Activated naive CD4-positive, alpha-beta T cell treated with anti-CD3 and anti-CD28 coated beads for 36 hours (primary cell): Measurements from ENCODE around the gene CPSF7. TPM values are rescaled to one million over a fixed set of nuclear protein-coding genes. Genes with fewer than 3 reads are reported as not detected.
A peak's percentile ranks its signal among the peaks of the same experiment; 100 is the strongest.

Experiments used
- CTCF ChIA-PET: fragments of 350-600 bp; sonication (Branson Sonifier 250); formaldehyde crosslinking; loops from one replicate; lab custom pipeline; 2021; ENCODE audit warnings: antibody characterized with exemption; lab: Charles Lee
- DNase-seq: peaks from one replicate; pipeline ENCODE4 v3.0.0-alpha.2; 2020
- H3K27ac Mint-ChIP-seq: one replicate; pipeline ENCODE4 v1.8.0; 2021; ENCODE audit warnings: mild to moderate bottlenecking, mixed read lengths
- H3K27me3 Mint-ChIP-seq: one replicate; pipeline ENCODE4 v1.8.0; 2021; ENCODE audit warnings: low read depth, mixed read lengths
- H3K36me3 Mint-ChIP-seq: one replicate; pipeline ENCODE4 v1.8.0; 2021; ENCODE audit warnings: low read depth, mixed read lengths
- H3K4me1 Mint-ChIP-seq: one replicate; pipeline ENCODE4 v1.8.0; 2021; ENCODE audit warnings: low read depth, mixed read lengths
- H3K4me3 Mint-ChIP-seq: one replicate; pipeline ENCODE4 v1.8.0; 2021; ENCODE audit warnings: mild to moderate bottlenecking, moderate library complexity, mixed read lengths
- H3K9me3 Mint-ChIP-seq: one replicate; pipeline ENCODE4 v1.8.0; 2021; ENCODE audit warnings: mixed read lengths
- intact Hi-C: fragments of 100-400 bp; cut with micrococcal nuclease; formaldehyde crosslinking; loops from one replicate; pipeline ENCODE4 v1.15.1; 2023
- total RNA-seq, 2 experiments: library from RNA; stranded (reverse); gene quantifications; one replicate each; pipeline ENCODE4 v1.2.3, GENCODE V29; 2021

CPSF7 gene
- total RNA-seq, 2 experiments from 2014 or later: 106 to 108 TPM

DNA sequence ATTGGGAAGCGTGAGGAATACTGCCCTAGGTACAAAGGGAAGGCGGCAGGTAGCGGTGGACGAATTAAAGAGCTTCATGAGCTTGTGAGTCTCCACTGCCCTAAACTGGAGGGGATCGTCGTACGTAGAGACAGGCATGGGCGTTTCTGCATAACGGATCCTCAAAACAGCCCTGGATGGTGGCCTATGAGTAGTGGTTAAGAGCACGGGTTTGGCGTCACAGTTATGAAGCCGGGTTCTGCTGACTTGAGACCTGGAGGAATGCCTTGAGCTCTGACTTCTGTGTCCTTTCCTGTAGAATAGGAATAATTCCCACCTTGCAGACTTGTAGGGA lies 67.3 kb downstream of the CPSF7 start:
- intact Hi-C loops: loop anchor here (1.0 to 10.0 kb wide), 5 partner anchors 29 to 1608 kb away; partner anchors contain the start of genes CCDC86, DDB1, SDHAF2 and STX3
- CTCF ChIA-PET: interaction anchor here (0.8 to 7.3 kb wide), 8 partner anchors 8 to 108 kb away, joined by 3 to 60 read pairs (median 6); partner anchors contain the start of gene TMEM216
- peak; percentile 48 for DNase-seq
- Mint-ChIP-seq H3K27ac (peak overlapping the region; percentile 96), H3K27me3 (no peaks in the 10 kb centered on the region), H3K4me1 (peaks cover 40% of the 10 kb centered on the region), H3K9me3 (no peaks in the 10 kb centered on the region), H3K4me3 (peak overlapping the region; percentile 100), H3K36me3 (peaks cover 18% of the 10 kb centered on the region)

DNA sequence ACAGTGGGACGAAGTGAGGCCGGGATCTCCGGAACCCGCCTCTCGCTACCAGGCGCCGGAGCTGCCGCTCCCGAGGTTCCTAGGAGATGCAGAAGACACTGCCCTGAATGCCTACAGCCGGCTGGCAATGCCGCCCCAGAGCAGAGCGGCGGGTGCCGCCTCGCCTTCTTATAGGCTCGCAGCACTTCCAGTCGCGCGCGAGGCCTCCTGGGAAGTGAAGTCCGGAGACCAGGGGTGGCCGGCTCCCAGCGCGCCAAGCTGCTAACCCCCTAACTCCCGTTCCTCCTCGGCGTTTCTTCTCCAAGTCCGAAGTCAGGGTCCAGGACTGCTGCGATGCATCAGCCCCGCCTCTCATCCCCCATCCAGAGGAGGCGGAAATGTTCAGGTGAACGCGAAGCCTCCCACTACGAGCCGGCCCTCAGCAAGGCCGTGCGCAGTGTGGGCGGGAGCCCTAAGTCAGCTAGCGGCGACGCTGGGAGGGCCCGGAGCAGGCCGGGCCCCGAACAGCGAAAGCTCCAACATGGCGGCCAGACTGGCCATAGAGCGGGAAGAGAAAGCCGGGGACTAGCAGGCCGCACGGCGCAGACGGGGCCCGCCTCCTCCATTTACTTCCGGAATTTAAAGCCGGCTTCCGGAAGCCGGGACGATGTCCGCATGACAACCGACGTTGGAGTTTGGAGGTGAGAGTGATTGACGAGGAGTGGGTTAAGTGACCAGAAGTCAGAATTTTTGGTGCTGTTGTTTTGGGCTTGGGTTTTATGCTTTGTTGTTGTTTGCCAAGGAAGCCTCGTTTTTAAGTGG lies 67.8 kb downstream of the CPSF7 start, which contains the start of the genes CYB561A3 and TMEM138:
TSS of gene CYB561A3 (minus strand) at position 142 of the 801 bp plus-strand sequence. CDS start 5,169 bp downstream, outside the sequence.
TSS of gene TMEM138 (plus strand) at position 634 of the 801 bp plus-strand sequence. CDS start 2,017 bp downstream, outside the sequence.
- peaks cover 42% of the 10 kb centered on the region for H3K4me1 Mint-ChIP-seq

DNA sequence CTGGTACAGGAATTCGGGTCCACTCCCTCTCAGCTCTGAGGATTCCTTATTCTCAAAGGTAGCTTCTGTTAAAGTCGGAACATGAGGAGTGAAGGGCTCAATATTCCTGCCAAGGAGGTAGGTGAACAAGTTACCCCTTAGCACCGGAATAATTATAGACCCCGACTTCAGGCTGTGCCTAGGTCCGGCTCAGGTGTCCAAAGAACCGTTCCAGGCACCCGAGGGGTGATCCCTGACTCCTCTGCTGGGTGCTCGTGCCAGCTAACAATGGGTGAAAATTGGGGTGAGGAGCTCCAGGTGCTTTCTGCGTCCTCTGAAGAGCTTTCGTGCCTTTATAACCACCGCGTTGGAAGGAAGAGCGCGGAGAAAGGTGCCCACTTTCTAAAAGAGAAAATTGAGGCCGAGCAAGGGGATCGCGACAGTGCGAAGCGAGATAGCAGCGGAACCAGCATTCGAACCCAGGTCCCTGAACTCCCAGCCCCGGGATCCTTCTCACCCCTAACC lies 68.5 kb downstream of the CPSF7 start:
- Mint-ChIP-seq H3K27ac (peak overlapping the region; percentile 96), H3K4me1 (peaks cover 45% of the 10 kb centered on the region), H3K36me3 (peaks cover 15% of the 10 kb centered on the region), H3K27me3 (no peaks in the 10 kb centered on the region), H3K4me3 (peak overlapping the region; percentile 100), H3K9me3 (no peaks in the 10 kb centered on the region)
- CTCF ChIA-PET: interaction anchor here (0.5 to 7.3 kb wide), 7 partner anchors 10 to 260 kb away, joined by 3 to 60 read pairs (median 10); partner anchors contain the start of gene TMEM216
- intact Hi-C loops: loop anchor here (1.0 to 10.0 kb wide), 3 partner anchors 455 to 1606 kb away; partner anchors contain the start of genes CCDC86, PRPF19 and STX3
- DNase-seq: no peak

More for the DNA sequence above, 67.8 kb downstream of the CPSF7 start, which contains the start of the genes CYB561A3 and TMEM138:
- H3K9me3 Mint-ChIP-seq: no peaks in the 10 kb centered on the region
- CTCF ChIA-PET: interaction anchor here (0.5 to 7.3 kb wide), 10 partner anchors 9 to 260 kb away, joined by 3 to 60 read pairs (median 3); partner anchors contain the start of gene TMEM216
- H3K27me3 Mint-ChIP-seq: no peaks in the 10 kb centered on the region
- intact Hi-C loops: loop anchor here (1.0 to 10.0 kb wide), 6 partner anchors 29 to 1607 kb away; partner anchors contain the start of genes CCDC86, DDB1, PRPF19 and SDHAF2
- H3K4me3 Mint-ChIP-seq: peak within 1 kb of the TSS; percentile 100
- peaks cover 16% of the 10 kb centered on the region for H3K36me3 Mint-ChIP-seq
- peak; percentile 94 for DNase-seq
- peak within 1 kb of the TSS; percentile 96 for H3K27ac Mint-ChIP-seq

DNA sequence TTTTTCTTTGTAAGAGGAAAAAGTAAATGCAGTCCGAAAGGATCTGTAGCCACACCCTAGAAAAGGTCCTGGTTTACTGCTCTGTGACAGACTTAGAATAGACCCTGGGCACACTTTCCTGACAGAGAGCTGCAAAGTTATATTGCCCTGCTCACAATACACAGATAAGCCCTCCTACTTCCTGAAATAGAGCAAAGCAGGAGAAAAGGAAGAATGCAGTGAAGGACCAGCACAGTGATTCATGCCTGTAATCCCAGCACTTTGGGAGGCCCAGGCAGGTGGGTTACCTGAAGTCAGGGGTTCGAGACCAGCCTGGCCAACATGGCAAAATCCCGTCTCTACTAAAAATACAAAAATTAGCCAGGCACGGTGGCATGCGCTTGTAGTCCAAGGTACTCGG lies 70.3 kb downstream of the CPSF7 start:
- no peak overlapping the region for H3K27ac Mint-ChIP-seq

DNA sequence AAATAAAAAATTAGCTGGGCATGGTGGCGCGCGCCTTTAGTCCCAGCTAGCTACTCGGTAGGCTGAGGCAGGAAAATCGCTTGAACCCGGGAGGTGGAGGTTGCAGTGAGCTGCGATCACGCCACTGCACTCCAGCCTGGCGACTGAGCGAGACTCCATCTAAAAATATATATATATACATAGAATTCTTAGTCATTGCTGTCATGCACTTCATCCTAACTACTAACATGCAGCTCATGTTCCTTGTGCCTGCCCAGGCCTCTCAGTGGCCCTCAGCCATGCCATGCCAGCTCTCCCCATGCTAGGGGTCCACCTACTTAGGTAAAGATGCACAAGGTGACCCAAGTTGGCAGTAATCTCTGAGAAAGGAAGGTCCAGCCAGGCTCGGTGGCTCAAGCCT lies 71.2 kb downstream of the CPSF7 start:
- intact Hi-C loops: no loop called here
- Mint-ChIP-seq H3K9me3 (no peaks in the 10 kb centered on the region), H3K4me1 (peaks cover 41% of the 10 kb centered on the region), H3K36me3 (peaks cover 12% of the 10 kb centered on the region), H3K27me3 (no peaks in the 10 kb centered on the region), H3K4me3 (no peak overlapping the region), H3K27ac (no peak overlapping the region)
- DNase-seq: no peak
- CTCF ChIA-PET: interaction anchor here (1.0 to 7.3 kb wide), 4 partner anchors 22 to 76 kb away, joined by 3 to 60 read pairs (median 24); partner anchors contain the start of gene TMEM216

More for the DNA sequence above, 70.3 kb downstream of the CPSF7 start:
- H3K4me1 Mint-ChIP-seq: peaks cover 45% of the 10 kb centered on the region
- intact Hi-C loops: no loop called here
- no peaks in the 10 kb centered on the region for H3K9me3 Mint-ChIP-seq
- CTCF ChIA-PET: interaction anchor here (1.3 to 7.3 kb wide), 3 partner anchors 23 to 33 kb away, joined by 3 to 60 read pairs (median 46); partner anchors contain the start of gene TMEM216
- H3K27me3 Mint-ChIP-seq: no peaks in the 10 kb centered on the region
- H3K36me3 Mint-ChIP-seq: peaks cover 12% of the 10 kb centered on the region
- DNase-seq: no peak
- peak overlapping the region; percentile 18 for H3K4me3 Mint-ChIP-seq

DNA sequence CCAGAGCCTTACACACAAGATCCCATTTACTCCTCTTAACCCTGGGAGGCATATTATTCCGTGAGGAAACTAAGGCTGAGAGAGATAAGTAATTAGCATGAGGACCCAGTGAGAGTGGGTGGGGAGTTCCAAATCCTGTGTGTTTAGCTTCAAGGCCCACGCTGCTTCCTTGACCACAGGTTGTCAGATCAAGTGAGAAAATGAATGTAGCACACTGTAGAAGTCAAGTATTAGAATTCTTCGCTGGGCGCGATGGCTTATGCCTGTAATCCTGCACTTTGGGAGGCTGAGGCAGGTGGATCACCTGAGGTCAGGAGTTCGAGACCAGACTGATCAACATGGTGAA lies 71.9 kb downstream of the CPSF7 start:
- H3K4me3 Mint-ChIP-seq: no peak overlapping the region
- no peaks in the 10 kb centered on the region for H3K27me3 Mint-ChIP-seq
- no peak for DNase-seq
- intact Hi-C loops: no loop called here
- CTCF ChIA-PET: interaction anchor here (1.0 to 7.3 kb wide), 4 partner anchors 8 to 77 kb away, joined by 3 to 49 read pairs (median 24); no protein-coding TSS in a partner anchor
- H3K4me1 Mint-ChIP-seq: peaks cover 35% of the 10 kb centered on the region
- H3K36me3 Mint-ChIP-seq: peaks cover 16% of the 10 kb centered on the region
- H3K27ac Mint-ChIP-seq: no peak overlapping the region
- H3K9me3 Mint-ChIP-seq: no peaks in the 10 kb centered on the region

DNA sequence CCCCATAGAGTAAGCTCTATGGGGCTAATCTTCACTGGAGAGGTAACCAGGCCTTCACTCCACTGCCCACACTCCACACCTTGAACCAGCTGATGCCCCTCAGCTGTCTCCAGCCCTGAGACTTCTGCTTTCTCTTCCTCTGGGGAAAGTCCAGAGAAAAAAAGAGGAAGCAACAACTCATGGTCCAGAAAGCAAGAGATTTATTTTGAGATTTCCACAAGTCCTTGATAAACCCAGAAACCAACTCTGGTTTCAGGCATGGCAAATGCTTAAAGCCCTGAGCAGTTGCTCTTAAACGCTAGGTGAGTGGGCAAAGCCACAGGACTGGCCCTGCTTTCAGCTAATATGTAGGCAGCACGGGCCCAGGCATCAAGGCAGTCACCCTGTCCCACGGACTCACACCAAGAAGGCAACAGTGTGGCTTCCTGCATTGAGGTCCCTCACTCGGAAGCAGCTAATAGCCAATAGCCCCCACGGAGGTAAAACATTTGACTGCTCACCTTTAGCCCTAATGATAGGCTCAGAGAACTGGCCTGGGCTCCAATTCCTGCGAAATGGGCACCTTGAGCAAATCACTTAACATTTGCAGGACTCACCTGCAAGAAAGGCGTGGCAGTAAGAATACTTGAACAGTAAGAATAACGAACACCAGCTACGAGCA lies 72.4 kb downstream of the CPSF7 start:
- CTCF ChIA-PET: interaction anchor here (1.2 to 7.3 kb wide), 3 partner anchors 9 to 28 kb away, joined by 3 to 49 read pairs (median 46); no protein-coding TSS in a partner anchor
- Mint-ChIP-seq H3K27ac (no peak overlapping the region), H3K27me3 (no peaks in the 10 kb centered on the region), H3K4me3 (no peak overlapping the region), H3K36me3 (peaks cover 14% of the 10 kb centered on the region), H3K9me3 (no peaks in the 10 kb centered on the region), H3K4me1 (peaks cover 32% of the 10 kb centered on the region)
- intact Hi-C loops: no loop called here
- no peak for DNase-seq

DNA sequence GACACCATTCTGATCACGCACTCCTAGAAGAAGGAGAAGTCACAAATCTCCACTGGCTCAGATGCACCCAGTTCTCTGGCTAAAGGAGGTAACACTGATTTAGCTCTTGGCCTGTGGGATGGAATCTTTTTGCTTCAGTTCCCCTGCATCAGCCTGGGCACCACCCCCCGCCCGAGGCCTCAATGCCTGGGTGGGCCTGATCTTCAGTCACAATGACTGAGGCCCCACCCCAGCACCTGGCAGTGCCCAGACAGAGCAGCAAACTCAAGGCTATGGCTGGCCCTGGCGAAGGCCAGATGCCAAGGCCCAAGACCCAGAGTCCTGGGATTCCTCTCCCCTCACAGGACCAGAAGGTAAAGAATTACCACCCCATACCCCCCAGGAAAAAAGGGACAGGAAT lies 73.1 kb downstream of the CPSF7 start:
- Mint-ChIP-seq H3K27ac (no peak overlapping the region), H3K9me3 (no peaks in the 10 kb centered on the region), H3K4me3 (no peak overlapping the region), H3K36me3 (peaks cover 11% of the 10 kb centered on the region), H3K4me1 (peaks cover 32% of the 10 kb centered on the region), H3K27me3 (no peaks in the 10 kb centered on the region)
- intact Hi-C loops: no loop called here
- no peak for DNase-seq
- CTCF ChIA-PET: interaction anchor here (1.6 to 7.0 kb wide), 2 partner anchors 19 to 29 kb away, joined by 7 to 49 read pairs; no protein-coding TSS in a partner anchor

DNA sequence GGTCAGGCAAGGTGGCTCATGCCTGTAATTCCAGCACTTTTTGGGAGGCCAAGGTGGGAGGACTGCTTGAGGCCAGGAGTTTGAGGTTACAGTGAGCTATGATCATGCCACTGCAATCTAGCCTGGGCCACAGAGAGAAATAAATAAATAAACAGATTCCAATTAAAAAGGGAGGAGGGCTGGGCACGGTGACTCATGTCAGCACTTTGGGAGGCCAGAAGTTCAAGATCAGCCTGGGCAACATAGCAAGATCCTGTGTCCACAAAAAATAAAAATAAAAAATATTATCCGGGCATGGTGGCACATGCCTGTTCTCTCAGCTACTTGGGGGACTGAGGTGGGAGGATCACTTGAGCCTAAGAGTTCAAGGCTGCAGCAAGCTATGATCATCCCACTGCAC lies 75.6 kb downstream of the CPSF7 start:
- Mint-ChIP-seq H3K36me3 (peaks cover 15% of the 10 kb centered on the region), H3K4me3 (no peak overlapping the region), H3K4me1 (peaks cover 13% of the 10 kb centered on the region), H3K9me3 (no peaks in the 10 kb centered on the region), H3K27me3 (no peaks in the 10 kb centered on the region), H3K27ac (no peak overlapping the region)
- intact Hi-C loops: no loop called here
- CTCF ChIA-PET: interaction anchor here (1.2 to 7.0 kb wide), 3 partner anchors 17 to 273 kb away, joined by 3 to 49 read pairs (median 9); no protein-coding TSS in a partner anchor
- no peak for DNase-seq

DNA sequence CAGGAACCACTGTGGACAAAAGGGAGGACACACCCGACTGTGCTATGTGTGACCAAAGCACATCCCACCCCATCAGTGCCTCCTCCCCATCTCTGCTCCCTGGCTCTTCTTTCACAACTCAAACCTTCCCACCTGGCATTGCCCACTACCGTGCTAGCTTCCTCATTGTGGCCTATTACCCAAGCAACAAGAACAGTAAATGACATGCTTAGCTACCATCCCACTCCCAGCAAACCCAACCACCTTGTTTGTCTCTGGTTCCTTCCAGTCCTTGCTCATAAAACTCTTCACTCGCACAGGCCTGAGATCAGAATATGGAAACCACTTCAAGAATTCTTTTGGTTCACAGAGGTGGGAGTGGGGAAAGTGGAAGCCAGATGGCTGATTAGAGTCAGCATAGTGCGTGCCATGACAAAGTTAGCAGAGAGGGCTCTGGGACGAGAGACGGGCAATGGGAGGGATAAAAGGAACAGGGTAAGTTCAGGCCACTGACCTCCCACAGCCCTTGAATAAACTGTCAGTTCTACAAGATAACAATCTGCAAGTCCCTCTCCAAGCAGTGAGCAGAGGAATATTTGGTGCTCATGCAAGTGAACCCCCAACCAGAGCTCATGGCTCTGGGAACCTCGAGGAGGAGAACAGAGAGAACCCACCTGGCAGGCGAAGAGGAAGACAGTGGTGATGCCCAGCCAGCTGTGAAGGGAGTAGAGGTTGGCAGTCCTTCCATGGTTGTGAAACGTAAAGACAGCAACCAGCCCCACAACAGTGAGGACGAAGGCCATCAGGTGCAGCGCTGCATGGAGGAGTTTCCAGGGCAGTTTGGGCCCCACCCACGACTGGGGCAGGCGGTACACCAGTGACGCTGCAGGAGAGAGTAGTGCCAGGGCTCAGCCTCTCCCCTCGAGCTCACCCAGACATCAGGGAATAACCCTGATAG lies 76.4 kb downstream of the CPSF7 start:
- no peak for DNase-seq
- intact Hi-C loops: no loop called here
- no peak overlapping the region for H3K4me3 Mint-ChIP-seq
- peaks cover 11% of the 10 kb centered on the region for H3K4me1 Mint-ChIP-seq
- CTCF ChIA-PET: interaction anchor here (2.3 to 7.0 kb wide), 2 partner anchors 16 to 32 kb away, joined by 9 to 49 read pairs; no protein-coding TSS in a partner anchor
- H3K27me3 Mint-ChIP-seq: no peaks in the 10 kb centered on the region
- H3K36me3 Mint-ChIP-seq: peaks cover 15% of the 10 kb centered on the region
- H3K9me3 Mint-ChIP-seq: no peaks in the 10 kb centered on the region
- no peak overlapping the region for H3K27ac Mint-ChIP-seq
